Measurements from ENCODE around the gene CRACDL. TPM values are rescaled to one million over a fixed set of nuclear protein-coding genes. Genes with fewer than 3 reads are reported as not detected.

Gene CRACDL
- total RNA-seq, 3 donors from 2014 or later (not counting 1 experiment from before 2014, with no cell fraction given) = 0.09 to 0.40 (median 0.11) TPM

DNA sequence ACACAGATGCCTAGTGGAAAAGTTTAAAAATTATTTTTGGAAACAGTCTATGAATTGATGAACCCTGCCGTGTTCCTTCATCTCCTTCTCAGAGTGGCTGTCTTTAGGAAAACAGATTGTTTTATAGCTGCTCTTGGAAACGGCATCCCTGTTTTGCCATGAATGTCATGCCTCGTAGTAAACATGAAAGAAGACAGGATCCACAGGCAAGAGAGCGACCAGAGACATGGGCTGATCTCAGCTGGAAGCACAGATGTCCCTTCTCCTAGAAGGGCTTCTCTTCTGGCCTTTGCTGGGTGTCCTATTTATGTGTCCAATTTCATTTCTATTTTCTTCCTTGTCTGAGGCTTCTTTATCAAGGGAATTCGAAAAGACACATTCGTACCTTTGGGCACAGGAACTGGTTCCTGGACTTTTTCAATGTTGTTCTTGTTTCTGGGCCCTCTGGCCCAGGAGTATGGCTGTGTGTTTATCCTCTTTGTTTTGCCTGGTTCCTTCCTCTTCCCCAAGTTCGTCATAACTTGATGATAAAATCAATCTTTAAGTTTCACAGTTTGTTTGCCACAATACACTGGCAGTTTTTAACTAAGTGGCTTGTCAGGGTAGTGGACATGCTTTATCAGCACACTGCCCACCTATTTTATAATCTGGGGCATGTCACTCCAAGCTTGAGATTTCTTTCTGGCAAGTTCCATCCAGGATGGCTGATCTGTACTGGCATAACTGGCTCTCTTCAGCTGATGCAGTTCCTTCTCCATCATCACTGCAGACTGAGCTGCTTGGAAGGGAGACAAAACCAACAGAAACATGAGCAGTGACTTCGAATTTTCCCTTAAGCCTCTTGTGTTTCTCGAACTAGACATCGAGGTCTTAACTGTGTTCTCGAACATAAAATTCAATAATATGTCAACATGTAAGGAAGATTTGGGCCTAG is 141.9 kb downstream of the CRACDL start:
- H3K4me3 ChIP-seq (ENCODE audit: low read length) = no peak overlapping the region
- Mint-ChIP-seq H3K27ac (no peak overlapping the region), H3K4me1 (no peaks in the 10 kb centered on the region), H3K36me3 (no peaks in the 10 kb centered on the region), H3K4me3 (no peak overlapping the region), H3K27me3 (ENCODE audit: low read depth in 2 of 2) (no peaks in the 10 kb centered on the region), H3K9me3 (no peaks in the 10 kb centered on the region)
- no peak for DNase-seq
- H3K9me3 ChIP-seq (ENCODE audit: control insufficient read depth, insufficient read depth, low read length) = no peaks in the 10 kb centered on the region
- H3K36me3 ChIP-seq (ENCODE audit: control insufficient read depth, insufficient read depth, low read length) = no peaks in the 10 kb centered on the region
- intact Hi-C loops (cut with micrococcal nuclease) = no loop called here
- ATAC-seq = no peak
- no peaks in the 10 kb centered on the region for H3K27me3 ChIP-seq (ENCODE audit: control insufficient read depth, insufficient read depth, low read length)
- no peaks in the 10 kb centered on the region for H3K4me1 ChIP-seq (ENCODE audit: control insufficient read depth, insufficient read depth, low read length)
- WGBS (ENCODE audit: insufficient coverage) = 83% methylated on average over 11 of the region's 11 CpGs
- H3K27ac ChIP-seq (ENCODE audit: low read length) = no peak overlapping the region
- no peak for TF ChIP-seq CTCF (IDR thresholded peaks at IDR 0.05)

GRCh38 chr2:98793275-98793674 is 142.8 kb downstream of the CRACDL start:
- 93% methylated on average over 2 of the region's 5 CpGs for WGBS (ENCODE audit: insufficient coverage)
- Histone ChIP-seq H3K27ac (ENCODE audit: low read length) (no peak overlapping the region), H3K4me3 (ENCODE audit: low read length) (no peak overlapping the region), H3K27me3 (ENCODE audit: control insufficient read depth, insufficient read depth, low read length) (no peaks in the 10 kb centered on the region), H3K4me1 (ENCODE audit: control insufficient read depth, insufficient read depth, low read length) (no peaks in the 10 kb centered on the region), H3K36me3 (ENCODE audit: control insufficient read depth, insufficient read depth, low read length) (no peaks in the 10 kb centered on the region), H3K9me3 (ENCODE audit: control insufficient read depth, insufficient read depth, low read length) (no peaks in the 10 kb centered on the region)
- TF ChIP-seq CTCF (IDR thresholded peaks at IDR 0.05) = no peak
- no peak overlapping the region for H3K4me3 Mint-ChIP-seq
- H3K36me3 Mint-ChIP-seq = no peaks in the 10 kb centered on the region
- no peaks in the 10 kb centered on the region for H3K4me1 Mint-ChIP-seq
- intact Hi-C loops (cut with micrococcal nuclease) = no loop called here
- H3K9me3 Mint-ChIP-seq = no peaks in the 10 kb centered on the region
- H3K27me3 Mint-ChIP-seq (ENCODE audit: low read depth in 2 of 2) = no peaks in the 10 kb centered on the region
- DNase-seq (no peak), ATAC-seq (no peak)
- H3K27ac Mint-ChIP-seq = no peak overlapping the region

DNA sequence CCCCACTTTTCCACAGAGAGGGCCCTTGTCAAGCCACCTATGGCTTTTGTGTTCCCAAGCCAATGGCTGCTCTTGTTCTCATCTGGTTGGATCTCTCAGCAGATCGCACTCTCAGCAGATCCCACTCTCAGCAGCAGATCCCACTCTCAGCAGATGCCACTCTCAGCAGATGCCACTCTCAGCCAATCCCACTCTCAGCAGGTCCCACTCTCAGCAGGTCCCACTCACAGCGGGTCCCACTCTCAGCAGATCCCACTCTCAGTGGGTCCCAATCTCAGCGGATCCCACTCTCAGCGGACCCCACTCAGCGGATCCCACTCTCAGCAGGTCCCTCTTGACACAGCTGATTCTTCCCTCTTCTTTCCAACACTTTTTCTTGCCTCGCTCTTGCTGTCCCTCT is 145.8 kb downstream of the CRACDL start:
- H3K27me3 Mint-ChIP-seq (ENCODE audit: low read depth in 2 of 2) = no peaks in the 10 kb centered on the region
- Histone ChIP-seq H3K4me3 (ENCODE audit: low read length) (no peak overlapping the region), H3K27me3 (ENCODE audit: control insufficient read depth, insufficient read depth, low read length) (no peaks in the 10 kb centered on the region), H3K27ac (ENCODE audit: low read length) (no peak overlapping the region), H3K4me1 (ENCODE audit: control insufficient read depth, insufficient read depth, low read length) (no peaks in the 10 kb centered on the region), H3K9me3 (ENCODE audit: control insufficient read depth, insufficient read depth, low read length) (no peaks in the 10 kb centered on the region), H3K36me3 (ENCODE audit: control insufficient read depth, insufficient read depth, low read length) (no peaks in the 10 kb centered on the region)
- H3K27ac Mint-ChIP-seq = no peak overlapping the region
- intact Hi-C loops (cut with micrococcal nuclease) = no loop called here
- no peak for TF ChIP-seq CTCF (IDR thresholded peaks at IDR 0.05)
- H3K9me3 Mint-ChIP-seq = no peaks in the 10 kb centered on the region
- H3K36me3 Mint-ChIP-seq = no peaks in the 10 kb centered on the region
- DNase-seq (no peak), ATAC-seq (no peak)
- peaks cover 0 to 5% of the 10 kb centered on the region in 2 donors for H3K4me1 Mint-ChIP-seq
- WGBS (ENCODE audit: insufficient coverage) = 98% methylated on average over 6 of the region's 6 CpGs
- H3K4me3 Mint-ChIP-seq = no peak overlapping the region

All from natural killer cell (primary cell).